Activated T-cell treated with anti-CD3 and anti-CD28 coated beads for 4 hours (primary cell): ENCODE measurements around the gene PARD3.
"Not testable (repeated sequence)": the region's sequence is repeated elsewhere in the genome, so short reads cannot be mapped to it uniquely, and the experiment has no call there.

ENCODE experiments used
- DNase-seq: peaks from one replicate; pipeline ENCODE4 v3.0.0-alpha.2; 2020

The PARD3 gene

DNA sequence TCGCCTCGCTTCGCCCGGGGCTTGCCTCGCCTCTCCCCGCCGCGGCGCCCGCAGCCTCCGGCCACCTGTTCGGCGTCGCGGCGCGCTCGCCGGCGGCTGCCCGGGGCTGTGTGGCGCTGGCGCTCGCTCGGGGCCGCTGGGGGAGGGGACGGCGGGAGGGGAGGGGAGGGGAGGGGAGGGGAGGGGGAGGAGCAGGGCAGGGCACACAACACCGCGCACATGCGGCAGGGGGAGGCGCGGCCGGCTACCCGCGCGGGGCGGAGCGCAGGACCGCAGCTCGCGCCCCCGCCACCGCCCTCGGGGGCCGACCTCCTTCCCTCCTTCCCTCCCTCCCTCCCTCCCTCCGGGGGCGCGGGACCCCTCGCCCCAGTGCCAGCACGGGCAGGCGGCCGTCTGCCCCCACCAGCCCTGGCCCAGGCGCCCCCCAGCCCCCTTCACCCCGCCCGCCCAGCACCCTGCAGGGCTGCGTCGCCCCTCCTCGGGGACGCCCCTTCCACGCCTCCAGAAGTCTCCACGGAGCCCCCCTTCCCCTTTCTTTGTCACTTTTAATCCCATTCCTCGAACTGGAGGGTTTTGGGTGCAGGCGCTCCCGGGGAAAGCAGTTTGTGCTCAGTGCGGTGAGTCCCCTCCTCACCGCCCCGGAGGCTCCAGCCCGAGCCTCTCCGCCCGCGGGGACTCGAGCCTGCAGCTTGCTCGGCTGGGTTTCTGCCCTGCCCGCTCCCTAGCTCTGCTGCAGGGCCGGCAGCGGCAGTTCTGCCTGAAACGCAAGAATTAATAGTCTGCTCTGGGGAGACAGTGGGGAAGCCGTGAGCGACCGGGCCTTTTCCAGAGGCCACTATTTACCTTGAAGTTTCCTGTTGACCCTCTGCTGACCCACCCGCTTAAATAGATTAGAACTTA lies at the start of gene PARD3:
Gene PARD3, minus strand, starts transcription at position 112 of the 900 bp plus-strand sequence. CDS start 301 bp downstream, outside the sequence.
- DNase-seq, result no peak

DNA sequence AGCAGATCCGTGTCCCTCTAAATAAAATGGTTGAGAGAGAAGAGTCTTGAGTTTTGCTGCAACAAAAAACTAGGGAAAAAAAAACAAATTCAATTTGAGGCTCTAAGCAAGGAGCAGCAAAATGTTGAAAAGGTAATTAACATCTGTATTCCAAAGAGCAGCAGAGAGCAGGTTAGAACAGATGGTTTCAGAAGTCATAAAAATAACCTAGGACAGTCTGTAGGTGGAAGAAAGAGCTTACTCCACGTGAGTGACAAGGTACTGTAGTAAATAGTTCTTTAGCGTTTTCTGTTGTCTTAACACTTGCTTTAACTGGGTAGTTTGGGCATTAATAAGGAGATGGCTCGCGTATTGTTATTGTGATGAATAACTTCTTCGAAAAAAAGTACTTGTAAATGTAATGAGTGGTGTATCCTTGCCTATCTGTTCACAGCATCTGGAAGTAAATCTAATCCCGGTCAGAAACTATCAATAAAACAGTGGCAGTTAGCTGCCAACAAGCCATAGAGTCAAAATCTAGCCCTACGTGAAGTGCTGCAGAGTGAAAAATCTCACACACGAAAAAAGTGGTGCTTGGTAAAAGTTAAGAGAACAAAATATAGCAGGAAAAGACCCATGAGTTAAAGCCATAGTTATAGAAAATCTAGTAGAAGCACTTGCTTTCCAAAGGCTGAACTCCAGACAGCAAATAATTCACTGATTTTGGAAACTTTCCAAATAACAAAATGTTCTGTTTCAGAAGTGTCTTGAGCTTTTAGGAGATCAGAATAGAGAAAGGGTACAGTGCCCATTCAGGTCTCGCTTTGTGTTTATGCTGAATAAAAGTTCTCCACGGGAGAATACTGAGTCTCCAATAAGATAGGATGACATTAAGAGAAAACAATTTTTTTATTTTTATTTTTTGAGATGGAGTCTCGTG lies 49.3 kb upstream of the PARD3 start:
- DNase-seq, result no peak

DNA sequence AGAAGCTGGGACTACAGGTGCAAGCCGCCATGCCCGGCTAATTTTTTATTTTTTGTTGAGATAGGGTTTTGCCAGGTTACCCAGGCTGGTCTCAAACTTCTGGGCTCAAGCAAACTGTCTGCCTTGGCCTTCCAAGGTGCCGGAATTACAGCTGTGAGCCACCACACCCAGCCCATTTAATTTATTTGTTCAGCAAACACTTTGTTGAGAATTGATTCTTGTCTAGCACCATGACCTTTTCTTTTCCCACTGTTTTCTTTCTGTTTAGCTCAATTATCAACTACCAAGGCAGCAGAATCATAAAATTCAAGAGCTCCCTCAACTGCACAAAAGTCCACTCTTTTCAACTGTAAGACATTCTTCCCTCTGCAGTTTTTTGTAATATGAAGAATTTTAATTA lies 47.8 kb upstream of the PARD3 start:
- no peak for DNase-seq

DNA sequence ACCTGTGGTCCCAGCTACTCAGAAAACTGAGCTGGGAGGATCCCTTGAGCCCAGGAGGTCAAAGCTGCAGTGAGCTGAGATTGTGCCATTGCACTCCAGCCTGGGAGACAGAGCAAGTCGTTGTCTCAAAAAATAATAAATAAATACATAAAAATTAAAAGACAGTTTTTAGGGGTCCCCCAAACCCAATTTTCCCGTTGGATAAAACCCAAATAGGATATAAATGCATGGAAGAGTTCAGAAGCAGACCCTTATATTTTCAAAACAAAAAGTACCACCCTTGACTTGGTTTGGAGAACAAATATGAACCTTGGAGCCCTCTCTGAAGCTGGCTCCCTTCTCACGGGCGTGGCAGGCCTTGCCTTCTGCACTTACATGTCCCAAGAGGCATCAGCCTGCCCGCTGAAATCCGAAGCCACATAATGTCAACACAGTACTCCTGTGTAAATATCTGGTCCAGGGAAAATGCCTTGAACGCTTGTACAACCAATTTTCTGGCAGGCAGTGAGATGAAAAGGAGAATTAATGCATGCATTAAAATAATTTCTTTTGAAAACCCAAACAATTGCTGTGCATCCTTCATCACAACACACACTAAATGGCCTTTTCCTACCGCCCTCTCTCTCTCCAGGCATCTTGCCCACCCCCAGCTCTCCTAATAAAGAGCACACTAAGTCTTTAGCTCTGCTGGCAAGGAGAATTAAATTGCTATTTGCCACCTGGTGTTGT lies 46.4 kb upstream of the PARD3 start:
- no peak for DNase-seq

DNA sequence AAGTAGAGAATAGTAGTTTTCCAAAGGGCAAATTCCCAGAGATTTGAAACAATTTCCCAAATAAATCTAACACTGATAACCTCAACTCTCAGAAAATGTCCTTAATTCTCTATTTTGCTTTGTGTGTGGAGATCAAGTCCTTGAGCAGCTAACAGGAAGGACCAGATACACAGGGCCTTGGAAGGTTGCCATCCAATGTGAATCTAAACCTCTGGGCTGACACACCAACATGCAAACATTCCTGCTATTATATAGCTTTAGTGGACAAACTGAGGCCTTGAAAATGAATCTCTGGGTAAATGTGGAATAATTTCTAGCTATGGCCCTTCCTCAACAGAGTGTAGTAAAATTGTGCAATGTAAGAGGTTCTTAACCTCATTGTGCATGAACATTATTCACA lies 44.1 kb upstream of the PARD3 start:
- no peak for DNase-seq

DNA sequence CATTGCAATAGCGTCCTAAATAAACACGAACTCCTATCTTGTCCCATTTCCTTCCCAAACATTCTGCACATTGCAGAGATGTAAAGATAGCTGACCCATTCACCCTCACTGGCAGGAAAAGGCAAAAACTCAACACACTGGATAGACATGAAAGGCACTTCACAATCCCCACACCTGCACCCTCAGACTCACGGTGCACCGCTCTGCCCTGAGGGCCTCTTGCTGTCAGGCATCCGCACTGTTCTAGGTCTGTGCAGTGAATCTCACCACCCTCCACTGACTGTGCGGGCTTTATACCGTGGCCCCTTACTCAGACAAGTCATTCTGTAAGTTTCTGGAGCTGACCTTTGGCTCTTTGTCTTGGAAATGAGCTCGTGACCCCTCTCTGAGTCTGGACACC lies 42.9 kb upstream of the PARD3 start:
- DNase-seq, result no peak

DNA sequence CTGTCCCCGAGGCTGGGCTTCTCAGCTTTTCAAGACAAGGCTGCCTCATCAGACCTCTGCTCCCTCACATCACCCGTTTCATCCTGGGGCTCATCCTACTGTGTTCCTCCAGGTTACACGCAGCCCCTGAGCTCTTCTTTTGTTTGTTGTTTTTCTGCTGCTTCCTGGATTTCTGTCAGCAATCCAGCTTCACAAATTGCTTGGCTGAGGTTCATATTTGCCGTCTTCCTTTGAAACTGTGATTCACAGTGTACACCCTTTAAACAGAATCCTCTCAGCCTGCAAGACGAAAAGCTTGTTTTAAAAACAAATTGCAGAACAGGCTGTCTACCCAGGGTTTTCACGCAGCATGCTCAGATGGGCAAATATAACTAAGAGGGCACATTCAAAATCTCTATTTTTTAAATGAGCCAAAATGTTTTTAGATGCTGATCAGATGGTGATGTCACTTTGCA lies 39.1 kb upstream of the PARD3 start:
- no peak for DNase-seq

DNA sequence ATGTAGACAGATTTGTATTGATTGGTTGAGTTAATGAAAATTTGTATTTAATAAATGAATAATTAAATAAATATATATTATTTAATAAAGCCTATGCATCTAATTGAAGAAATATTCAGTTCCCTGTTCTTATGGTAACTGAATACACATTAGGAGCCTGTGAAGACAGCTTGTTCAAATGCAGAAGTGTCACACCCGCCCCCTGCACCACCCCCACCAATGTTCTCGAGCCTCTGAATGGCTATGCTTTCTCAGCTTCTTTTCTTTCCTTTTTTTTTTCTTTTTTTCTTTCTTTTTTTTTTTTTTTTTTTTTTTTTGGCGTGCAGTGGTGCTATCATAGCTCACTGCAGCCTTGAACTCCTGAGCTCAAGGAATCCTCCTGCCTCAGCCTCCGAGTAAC lies 38.3 kb upstream of the PARD3 start:
- no peak for DNase-seq

DNA sequence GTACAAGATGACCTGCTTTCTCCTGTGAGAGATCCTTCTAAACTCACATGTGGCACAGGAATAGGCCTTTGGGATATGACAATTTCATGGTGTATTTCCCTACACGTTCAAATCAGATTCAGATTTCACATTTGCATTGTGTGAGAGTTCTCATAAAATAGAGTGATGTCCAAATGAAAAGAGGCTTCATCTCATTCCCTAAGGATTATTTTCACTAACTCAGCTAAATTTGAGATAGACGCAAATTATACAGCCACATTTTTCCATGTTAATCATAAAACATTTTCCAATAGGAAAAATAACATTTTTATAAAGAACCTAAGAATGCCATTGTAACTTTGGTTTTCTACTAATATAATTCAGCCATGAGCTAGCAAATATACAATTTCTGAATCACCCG lies 35.5 kb upstream of the PARD3 start:
- no peak for DNase-seq

DNA sequence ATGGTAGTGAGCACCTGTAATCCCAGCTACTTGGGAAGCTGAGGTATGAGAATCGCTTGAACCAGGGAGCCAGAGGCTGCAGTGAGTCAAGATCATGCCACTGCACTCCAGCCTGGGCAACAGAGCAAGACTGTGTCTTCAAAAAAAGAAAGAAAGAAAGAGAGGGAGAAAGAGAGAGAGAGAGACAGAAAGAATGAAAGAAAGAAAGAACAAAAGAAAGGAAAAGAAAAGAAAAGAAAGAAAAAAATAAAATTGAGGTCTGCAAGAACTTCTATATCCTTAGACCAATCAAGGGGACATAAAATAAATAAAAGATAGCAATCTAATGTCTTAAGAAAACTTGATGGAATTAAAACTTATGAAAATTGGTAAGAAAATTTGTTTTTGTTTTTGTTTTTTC lies 34.9 kb upstream of the PARD3 start:
- no peak for DNase-seq

DNA sequence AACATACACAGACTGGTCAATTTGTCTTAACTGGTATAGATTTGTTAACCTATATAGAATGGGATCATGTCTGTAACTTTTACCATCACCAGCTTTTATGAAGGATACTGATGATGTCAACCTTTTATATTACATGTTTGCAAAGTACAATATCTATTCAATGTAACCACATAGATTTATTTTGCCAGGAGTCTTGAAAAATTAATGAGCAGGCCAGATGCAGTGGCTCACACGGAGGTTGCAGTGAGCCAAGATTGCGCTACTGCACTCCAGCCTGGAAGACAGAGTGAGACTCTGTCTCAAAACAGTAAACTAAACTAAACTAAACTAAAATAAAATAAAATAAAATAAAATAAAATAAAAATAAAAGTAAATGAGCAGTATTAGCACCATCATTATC lies 30.0 kb upstream of the PARD3 start:
- no peak for DNase-seq

DNA sequence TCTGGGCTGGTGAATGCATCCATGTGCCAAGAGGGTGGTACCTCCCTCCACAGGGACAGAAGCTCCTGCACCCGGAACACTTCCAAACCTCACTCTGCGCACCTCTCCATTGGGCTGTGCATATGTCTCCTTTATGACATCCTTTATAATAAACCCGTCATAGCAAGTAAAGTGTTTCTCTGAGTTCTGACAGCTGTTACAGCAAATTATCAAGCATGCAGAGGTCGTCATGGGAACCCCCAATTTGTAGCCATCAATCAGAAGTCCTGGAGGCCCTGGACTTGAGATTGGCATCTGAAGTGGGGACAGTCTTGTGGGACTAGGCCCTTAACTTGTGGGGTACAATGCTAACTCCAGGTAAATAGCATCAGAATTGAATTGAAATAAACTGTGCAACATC lies 29.4 kb upstream of the PARD3 start:
- DNase-seq, result no peak

DNA sequence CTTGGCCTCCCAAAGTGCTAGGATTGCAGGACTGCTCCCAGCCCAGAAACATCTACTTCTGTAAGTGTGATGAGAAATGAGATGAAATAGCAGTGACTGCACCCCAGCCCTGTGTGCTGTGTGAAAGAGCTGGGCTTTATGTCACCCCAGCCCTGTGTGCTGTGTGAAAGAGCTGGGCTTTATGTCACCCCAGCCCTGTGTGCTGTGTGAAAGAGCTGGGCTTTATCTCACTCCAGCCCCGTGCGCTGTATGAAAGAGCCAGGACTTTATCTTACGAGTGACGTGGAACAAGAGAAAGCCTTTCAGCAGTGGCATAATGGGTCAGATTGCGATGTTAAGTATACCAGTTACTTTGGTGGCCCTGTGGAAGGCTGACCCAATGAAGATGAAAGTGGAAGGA lies 28.4 kb upstream of the PARD3 start:
- DNase-seq, result not testable (repeated sequence)

DNA sequence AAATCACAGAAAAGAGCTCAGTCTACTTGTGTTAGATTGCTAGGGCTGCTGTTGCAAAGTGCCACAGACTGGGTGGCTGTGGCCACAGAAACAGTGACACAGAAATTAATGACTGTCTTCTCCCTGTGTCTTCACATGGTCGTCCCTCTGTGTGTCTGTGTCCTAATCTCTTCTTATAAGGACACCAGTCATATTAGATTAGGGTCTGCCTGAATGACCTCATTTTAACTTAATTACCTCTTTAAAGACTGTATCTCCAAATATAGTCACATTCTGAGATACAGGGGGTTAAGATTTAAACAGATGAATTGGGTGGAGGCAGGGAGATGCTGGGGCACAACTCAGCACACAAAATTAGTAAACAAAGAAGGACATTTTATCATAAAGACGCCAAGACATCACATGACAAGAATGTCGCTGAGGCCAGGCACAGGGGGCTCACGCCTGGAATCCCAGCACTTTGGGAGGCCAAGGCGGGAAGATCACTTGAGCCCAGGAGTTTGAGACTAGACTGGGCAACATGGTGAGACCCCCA lies 23.3 kb upstream of the PARD3 start:
- DNase-seq, result no peak

DNA sequence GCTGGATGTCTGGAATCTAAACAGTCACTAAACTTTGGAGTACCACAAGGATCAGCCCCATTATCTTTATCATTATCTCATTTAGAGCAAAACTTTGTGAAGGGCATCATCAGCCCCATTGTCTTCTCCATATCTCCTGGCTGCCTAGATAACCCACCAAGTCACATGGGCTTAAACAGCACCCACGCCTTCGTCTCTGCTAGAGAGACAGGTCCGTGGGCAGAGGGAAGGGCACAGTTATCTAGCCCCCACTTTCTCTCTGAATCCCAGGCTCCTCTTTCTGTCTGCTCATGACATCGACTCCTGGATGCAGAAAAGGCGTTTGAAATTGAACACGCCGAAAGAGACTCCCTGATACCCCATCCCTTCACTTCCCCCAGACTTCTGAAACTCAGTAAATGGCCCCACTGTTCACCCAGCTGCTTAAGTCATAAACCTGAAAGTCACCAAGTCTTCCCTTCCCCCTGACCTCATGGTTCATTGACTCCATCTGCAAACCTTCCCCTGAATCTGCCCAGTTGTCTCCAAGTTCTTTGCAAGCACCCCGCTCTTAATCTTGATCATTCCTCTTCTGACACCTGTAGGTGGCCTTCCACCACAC lies 20.9 kb upstream of the PARD3 start:
- DNase-seq, result no peak

DNA sequence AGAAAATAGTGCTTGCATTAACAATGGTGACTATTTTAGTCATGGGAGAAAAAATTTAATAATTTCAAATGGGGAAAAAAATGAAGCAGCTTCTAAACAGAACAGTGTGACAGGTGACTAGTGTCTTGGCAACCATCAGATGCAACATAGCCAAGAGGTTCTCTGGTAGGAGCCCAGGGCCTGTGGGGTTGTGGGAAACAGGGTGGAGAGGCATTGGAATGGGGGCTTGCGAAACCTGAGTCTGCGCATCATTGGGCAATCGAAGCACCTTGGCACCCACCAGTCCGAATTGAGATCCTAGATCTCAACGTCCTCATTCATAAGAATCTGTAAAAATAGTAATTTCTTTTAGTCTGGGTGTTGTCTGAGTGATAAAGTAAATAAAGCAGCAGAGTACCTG lies 19.2 kb upstream of the PARD3 start:
- DNase-seq, result no peak

DNA sequence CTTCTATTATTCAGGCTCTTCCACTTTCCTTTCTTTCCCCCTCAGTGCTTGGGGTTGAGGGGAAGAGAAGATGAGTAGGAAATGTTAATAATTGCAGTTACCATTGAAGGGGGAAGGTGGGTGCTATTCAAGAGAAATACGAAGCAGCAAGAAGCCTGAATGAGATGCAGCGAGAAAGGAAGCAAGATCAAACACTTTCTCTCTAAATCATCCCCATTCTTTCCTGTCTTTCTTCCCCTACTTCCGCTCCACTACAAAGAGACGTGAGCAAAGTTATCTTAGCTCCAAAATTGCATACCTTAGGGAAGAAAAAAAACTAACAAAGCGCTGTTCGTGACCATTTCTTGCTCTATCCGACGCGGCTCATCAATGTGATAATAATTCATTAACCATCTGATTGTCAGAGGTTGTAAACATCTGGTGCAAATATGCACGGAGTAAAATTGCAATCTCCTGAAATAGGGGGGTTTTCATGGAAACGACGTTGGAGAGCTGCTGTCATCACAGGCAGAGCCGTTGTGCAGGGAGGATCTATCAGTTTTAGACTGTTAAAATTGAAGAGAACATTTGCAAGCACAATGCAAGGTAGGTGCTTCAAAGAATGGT lies 15.2 kb upstream of the PARD3 start:
- no peak for DNase-seq

DNA sequence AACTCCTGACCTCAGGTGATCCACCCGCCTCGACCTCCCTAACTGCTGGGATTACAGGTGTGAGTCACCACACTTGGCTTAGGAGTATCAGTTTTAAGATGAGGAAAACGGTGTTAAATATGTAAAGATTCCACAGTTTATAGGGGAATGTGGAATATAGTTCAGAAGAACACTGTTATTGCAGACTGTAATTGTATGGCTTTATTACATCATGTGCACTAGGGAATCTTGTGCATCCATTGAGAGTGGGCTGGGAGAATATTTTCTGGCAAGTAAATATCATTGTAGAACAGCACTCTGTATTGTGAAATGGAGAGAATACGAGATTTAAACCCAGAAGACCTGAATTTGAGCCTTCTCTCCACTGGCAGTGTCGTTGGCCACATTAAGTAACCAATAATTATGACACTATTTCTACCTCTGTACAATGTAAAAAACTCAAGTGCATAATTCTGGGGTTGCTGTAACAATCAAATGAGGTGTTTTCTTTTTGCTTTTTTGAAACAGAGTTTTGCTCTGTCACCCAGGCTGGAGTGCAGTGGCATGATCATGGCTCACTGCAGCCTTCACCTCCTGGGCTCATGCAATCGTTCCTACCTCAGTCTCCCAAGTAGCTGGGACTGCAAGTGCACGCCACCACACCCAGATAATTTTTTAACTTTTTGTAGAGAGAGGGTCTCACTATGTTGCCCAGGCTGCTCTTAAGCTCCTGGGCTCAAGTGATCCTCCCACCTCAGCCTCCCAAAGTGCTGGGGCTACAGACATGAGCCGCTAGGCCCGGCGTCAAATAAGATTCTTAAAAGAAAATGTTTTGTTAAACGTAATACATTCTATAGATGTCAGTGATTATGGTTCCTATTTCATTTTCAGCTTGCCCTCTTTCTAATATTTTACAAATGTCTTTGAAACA lies 12.0 kb upstream of the PARD3 start:
- no peak for DNase-seq

DNA sequence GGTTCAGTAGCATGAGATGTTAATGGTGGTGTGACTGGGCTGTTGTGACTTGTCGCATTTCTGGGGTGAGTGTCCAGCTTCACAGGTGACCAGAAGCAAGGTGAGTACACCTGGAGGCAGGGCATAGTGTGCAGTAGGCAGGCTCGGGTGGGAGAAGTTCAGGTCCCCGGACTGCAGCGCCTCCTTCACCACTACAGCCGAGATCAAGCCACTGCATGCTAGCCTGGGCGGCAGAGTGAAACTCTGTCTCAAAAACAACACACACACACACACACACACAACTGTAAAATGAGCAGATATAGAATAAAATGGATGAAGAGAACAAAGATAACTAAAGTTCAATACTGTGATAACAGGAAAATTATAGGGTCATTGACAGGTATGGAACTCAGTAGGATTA lies 11.1 kb upstream of the PARD3 start:
- DNase-seq, result no peak

DNA sequence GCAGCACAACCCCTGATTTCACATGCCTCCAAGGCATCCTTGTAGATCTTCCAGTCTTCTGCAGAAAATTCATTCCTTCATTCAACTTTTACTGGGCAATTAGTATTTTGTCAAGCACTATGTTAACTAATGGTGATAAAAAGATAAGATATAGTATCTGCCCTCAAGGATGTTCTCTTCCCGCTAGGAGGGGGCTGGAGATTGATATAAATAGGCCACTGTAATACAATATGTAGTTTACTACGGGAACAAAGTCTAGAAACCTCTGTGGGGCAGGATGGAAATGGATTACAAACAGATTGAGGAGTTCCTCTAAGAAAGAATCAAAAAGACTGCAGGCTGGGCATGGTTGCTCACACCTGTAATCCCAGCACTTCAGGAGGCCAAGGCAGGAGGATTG lies 10.3 kb upstream of the PARD3 start:
- DNase-seq, result no peak

DNA sequence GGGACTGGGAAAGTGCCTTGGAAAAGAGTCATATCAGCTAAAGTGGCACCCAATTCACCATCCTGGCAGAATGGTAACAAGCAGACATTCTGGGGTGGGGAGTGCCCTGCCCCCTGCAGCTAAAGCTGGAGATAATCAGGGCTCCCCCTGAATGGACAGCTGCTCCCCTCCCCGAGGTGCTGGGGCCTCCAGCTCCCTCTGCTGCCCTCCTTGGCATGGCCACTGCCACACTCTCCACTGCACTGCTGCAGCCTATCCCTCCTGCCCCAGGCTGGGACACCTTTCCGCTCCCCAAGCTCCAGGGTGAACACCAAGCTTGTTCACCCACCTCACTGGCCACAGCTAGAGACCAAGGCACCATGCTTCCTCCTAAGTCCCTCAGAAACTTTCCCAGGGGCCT lies 9.8 kb upstream of the PARD3 start:
- no peak for DNase-seq
